Activated T-helper 17 cell treated with anti-CD3 and anti-CD28 coated beads, Interleukin-2, amount 50 U/mL, for 72 hours (primary cell): Measurements from ENCODE around the gene AKAP6. TPM values are rescaled to one million over a fixed set of nuclear protein-coding genes. Genes with fewer than 3 reads are reported as not detected.

Experiments
- ATAC-seq: fragments of 150-1000 bp; cut with Tn5 transposase; replicated peaks from 2 replicates; pipeline ENCODE4 v1.10.0; 2021; ENCODE audit warnings: mild to moderate bottlenecking, moderate library complexity
- H3K27ac Mint-ChIP-seq: one replicate; pipeline ENCODE4 v1.8.0; 2022; ENCODE audit warnings: mixed read lengths
- H3K27me3 Mint-ChIP-seq: one replicate; pipeline ENCODE4 v1.8.0; 2022; ENCODE audit warnings: mixed read lengths
- H3K36me3 Mint-ChIP-seq: one replicate; pipeline ENCODE4 v1.8.0; 2022; ENCODE audit warnings: low read depth, mild to moderate bottlenecking, mixed read lengths
- H3K4me1 Mint-ChIP-seq: one replicate; pipeline ENCODE4 v1.8.0; 2022; ENCODE audit warnings: mixed read lengths
- H3K4me3 Mint-ChIP-seq: one replicate; pipeline ENCODE4 v1.8.0; 2022; ENCODE audit warnings: mild to moderate bottlenecking, mixed read lengths
- H3K9me3 Mint-ChIP-seq: one replicate; pipeline ENCODE4 v1.8.0; 2022; ENCODE audit warnings: mixed read lengths
- total RNA-seq, 2 donors: library from RNA; stranded (reverse); gene quantifications; one replicate each; pipeline ENCODE4 v1.2.3, GENCODE V29; 2022

Gene AKAP6
- total RNA-seq, 2 donors from 2014 or later: 1.1 to 2.1 TPM

DNA sequence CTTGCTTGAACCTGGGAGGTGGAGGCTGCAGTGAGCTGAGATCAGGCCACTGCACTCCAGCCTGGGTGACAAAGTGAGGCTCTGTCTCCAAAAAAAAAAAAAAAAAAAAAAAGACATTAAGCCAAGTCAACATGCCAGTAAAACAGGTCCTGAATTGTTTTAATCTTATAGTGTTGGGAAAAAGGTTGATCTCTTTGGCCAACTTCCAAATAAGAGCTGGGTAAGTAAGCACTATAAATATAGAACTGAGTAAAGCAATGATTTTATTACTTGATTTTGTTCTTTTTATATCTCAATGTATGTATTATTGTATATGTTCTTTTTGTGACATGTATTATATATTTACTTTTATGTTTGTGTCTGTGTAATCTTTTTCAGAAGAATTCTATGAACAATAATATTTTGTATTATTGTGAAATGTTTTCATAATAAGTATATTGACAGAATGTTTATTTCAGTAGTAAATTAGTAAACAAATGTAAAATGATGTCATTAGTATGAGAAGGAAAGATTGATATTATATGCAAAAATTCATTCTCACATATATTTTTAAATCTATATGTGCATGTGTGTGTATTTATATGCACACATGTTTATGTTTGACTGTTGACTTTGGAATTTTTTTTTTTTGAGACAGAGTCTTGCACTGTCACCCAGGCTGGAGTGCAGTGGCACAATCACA lies 9.6 kb upstream of the AKAP6 start:
- Mint-ChIP-seq H3K9me3 (no peaks in the 10 kb centered on the region), H3K27me3 (peaks cover 4% of the 10 kb centered on the region), H3K4me1 (no peaks in the 10 kb centered on the region), H3K4me3 (no peak overlapping the region), H3K36me3 (no peaks in the 10 kb centered on the region), H3K27ac (no peak overlapping the region)
- no peak for ATAC-seq

DNA sequence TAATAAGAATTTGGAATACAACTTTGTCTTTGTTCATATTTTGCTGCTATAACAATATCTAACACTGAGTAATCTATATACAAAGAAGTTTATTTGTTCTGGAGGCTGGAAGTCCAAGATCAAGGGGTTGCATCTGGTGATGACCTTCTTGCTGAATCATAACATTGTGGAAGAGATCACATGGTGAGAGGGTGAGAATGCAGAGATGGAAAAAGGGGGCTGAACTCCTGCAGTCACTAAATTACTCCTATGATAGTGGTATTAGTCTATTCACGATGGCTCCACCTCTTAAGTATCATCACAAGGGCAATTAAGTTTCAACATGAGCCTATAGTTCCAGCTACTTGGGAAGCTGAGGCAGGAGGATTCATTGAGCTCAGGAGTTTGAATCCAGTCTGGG lies 4.5 kb upstream of the AKAP6 start:
- H3K9me3 Mint-ChIP-seq: no peaks in the 10 kb centered on the region
- H3K27me3 Mint-ChIP-seq: no peaks in the 10 kb centered on the region
- H3K36me3 Mint-ChIP-seq: no peaks in the 10 kb centered on the region
- ATAC-seq: no peak
- H3K4me3 Mint-ChIP-seq: no peak overlapping the region
- no peaks in the 10 kb centered on the region for H3K4me1 Mint-ChIP-seq
- no peak overlapping the region for H3K27ac Mint-ChIP-seq

DNA sequence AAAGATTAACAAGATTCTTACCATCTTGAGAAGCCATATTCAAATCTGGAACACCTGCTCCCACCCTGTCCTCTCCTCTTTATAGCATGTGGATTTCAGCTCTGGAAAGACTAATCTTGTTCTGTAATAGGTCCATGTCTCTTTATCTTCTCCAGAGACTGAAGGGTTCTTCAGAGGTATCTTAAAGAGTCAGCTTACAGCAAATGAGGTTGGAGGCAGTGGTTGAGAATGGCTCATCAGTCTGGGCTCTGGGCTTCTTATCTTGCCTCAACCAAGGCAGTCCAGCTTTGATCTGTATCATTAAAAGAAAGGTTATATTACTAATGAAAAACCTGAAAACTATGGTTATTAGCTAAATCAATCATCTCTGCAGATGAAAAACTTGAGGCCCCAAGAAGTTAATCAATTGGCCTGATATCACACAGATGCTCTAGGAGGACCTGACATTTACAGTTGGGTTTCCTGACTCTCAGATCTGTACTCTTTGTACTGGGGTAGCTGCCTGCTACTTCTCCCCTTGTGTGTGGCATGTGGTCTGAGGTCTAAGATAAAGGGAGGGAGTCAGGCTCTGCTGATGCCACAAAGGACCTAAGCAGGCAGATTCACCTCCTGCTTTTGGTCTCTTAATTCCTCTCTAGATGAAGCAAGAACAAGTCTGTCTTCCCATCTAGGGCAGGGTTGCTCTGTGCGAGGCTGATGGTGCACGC lies 1.7 kb upstream of the AKAP6 start:
- H3K27ac Mint-ChIP-seq: no peak overlapping the region
- H3K36me3 Mint-ChIP-seq: no peaks in the 10 kb centered on the region
- H3K4me3 Mint-ChIP-seq: no peak overlapping the region
- H3K9me3 Mint-ChIP-seq: no peaks in the 10 kb centered on the region
- no peaks in the 10 kb centered on the region for H3K27me3 Mint-ChIP-seq
- ATAC-seq: peak; percentile 37
- no peaks in the 10 kb centered on the region for H3K4me1 Mint-ChIP-seq

DNA sequence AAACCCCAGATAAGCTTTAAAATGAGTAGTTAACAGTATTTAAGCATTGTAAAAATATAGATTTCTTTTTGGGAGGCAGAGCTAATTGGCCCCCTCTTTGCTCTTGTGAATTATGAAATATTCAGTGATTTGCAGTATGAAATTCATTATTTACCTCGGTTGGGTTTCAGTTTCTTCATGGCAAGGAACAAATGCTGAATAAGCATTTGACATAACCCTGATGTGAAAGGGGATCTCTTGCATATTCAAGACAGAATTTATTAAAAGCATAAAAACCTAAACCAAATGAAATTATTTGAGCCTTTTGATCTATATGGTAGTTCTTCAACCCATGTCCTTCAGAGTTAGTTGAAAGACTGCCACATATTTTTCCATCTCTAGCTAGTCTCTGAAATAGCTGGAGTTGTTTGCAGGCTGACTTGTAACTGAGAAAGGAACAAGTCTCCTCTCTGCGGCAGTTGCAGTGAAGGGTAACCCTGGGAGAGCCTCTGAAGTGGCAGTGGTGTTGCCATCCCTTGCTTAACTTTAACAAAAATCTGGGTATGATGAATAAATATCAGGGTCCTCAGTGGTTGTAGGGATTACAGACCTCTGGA lies 690 bp downstream of the AKAP6 start:
- Mint-ChIP-seq H3K4me3 (no peak overlapping the region), H3K9me3 (no peaks in the 10 kb centered on the region), H3K36me3 (no peaks in the 10 kb centered on the region), H3K27ac (no peak overlapping the region), H3K4me1 (no peaks in the 10 kb centered on the region), H3K27me3 (no peaks in the 10 kb centered on the region)
- ATAC-seq: no peak

DNA sequence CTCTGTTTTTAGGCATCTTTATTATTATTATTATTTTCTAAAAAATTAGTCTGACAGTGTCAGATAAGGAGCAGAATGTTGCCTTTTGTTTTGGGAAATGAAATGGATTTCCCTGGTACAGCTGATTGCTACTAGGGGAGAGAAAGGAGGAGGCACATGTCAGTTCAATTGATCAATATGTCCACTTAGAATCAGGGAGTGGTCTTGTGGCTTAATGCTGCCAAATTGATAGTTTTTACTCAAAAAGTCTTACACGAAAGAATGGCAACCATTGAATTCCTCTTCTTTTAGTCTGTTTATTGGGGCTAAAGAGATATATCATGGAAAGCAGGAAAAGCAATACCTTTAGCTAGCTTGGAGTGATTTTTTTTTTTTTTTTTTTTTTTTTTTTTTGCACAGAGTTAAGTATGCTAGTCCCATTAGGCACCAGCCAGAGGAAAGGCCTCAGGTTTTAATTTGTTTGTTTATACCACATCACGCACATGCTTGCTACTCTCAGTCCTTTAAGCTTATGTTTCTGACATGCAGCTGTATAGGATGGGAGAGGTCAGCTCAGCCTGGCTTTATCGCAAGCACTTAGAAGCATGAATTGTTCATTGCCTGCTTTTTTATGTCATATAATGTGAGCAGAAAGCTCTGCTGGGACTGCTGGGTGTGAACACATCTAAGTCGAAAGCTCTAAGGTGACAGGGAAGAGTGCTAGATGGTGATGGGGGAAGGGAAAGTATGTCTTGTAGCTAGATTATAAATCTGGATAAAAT lies 1.4 kb downstream of the AKAP6 start:
- H3K4me3 Mint-ChIP-seq: no peak overlapping the region
- H3K27me3 Mint-ChIP-seq: no peaks in the 10 kb centered on the region
- ATAC-seq: no peak
- H3K27ac Mint-ChIP-seq: no peak overlapping the region
- no peaks in the 10 kb centered on the region for H3K36me3 Mint-ChIP-seq
- no peaks in the 10 kb centered on the region for H3K9me3 Mint-ChIP-seq
- no peaks in the 10 kb centered on the region for H3K4me1 Mint-ChIP-seq

DNA sequence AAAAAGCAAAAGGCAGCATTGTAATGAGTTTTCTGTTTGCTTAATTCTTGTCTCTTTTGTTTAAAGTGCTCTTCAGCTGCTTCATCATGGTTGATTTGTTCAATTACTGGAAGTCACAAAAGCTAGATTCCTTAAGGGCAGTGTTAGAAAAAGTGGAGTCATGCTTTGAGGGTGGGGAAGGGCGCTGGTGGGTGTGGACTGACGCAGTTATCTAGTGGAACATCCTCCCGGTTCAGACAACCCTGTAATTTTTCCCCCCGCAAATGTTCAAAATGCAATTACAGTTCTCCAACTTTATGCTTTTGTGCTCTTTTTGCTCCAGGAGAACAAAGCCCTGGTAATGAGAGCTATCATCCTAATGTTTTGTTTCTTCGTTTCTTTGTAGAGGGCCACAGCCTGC lies 2.1 kb downstream of the AKAP6 start:
- no peak overlapping the region for H3K4me3 Mint-ChIP-seq

DNA sequence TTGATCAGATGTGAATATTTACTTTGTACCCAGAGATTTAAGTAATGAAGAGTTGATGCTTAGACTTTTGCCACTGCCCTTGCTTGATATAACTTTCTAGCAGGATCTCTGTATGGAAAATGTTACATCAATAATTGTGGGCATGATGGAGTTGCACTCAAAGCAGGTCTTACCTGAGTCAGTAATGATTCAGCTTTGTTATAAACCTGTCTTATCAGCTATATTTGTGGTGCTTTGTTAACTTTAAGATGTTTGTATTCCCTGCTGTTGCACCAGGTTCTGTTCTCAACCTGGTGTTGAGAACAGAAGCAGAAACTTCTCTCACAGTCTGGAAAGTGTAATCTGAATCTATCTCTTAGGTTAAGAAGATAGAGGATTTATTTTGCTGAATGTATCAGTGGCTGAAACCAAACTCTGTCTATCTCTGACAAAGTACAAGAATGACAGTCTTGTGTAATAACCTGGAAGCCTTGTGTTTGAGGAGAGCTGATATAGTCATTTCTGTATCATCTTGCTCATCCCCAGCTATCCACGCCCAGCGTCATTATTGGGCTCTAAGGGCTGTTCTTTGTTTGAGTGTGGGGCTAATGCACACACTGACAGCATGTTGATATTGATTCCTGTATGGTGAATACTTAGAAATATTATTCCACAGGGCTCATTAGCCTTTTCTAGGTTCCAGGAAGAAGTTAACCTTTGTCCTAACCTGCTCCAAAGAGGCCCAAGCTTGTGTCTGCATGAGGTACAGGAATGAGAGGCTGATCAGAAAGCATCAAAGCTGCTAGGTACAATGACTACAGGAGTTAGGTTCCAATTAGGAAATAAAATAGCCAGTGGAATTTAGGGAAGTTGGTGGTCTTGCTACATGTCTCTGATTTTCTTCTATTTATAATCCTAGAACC lies 3.6 kb downstream of the AKAP6 start:
- Mint-ChIP-seq H3K4me1 (no peaks in the 10 kb centered on the region), H3K9me3 (no peaks in the 10 kb centered on the region), H3K27ac (no peak overlapping the region), H3K27me3 (no peaks in the 10 kb centered on the region), H3K36me3 (no peaks in the 10 kb centered on the region), H3K4me3 (no peak overlapping the region)
- ATAC-seq: peak; percentile 96

More for the DNA sequence above, 2.1 kb downstream of the AKAP6 start:
- H3K36me3 Mint-ChIP-seq: no peaks in the 10 kb centered on the region
- no peak overlapping the region for H3K27ac Mint-ChIP-seq
- ATAC-seq: no peak
- no peaks in the 10 kb centered on the region for H3K27me3 Mint-ChIP-seq
- H3K4me1 Mint-ChIP-seq: no peaks in the 10 kb centered on the region
- no peaks in the 10 kb centered on the region for H3K9me3 Mint-ChIP-seq

DNA sequence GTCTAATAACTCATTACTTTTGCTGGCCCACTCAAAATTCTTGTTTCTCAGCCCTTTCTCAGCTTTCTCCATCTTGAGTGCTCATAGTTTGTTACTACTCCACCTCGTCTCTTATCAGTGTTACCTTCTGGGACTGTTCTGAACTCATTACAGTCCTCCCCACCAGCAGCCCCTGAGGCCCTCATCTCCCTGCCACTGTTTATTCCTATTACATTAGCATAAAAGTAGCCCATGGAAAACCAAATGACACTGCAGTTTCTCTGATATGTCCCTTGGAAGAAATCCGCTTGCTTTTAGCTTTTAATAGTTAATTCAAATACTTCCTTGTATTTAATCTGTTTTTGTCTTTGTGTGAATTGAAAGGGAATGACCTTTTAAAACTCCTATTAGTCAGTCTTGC lies 7.6 kb downstream of the AKAP6 start:
- H3K9me3 Mint-ChIP-seq: no peaks in the 10 kb centered on the region
- H3K27ac Mint-ChIP-seq: no peak overlapping the region
- no peak for ATAC-seq

DNA sequence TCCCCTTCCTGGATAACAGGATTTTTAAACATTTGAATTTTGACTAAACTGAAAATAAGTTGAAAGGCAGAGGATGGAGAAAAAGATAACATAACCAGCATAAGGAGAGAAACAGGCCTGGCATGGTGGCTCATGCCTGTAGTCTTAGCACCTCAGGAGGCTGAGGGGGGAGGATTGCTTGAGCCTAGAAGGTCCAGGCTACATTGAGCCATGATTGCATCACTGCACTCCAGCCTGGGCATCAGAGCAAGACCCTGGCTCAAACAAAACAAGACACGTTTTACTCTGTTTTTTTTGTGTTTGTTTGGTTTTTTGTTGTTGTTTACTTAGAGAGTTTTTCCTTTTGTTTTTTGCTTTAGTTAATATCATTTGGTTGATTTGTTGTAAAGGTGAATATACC lies 8.7 kb downstream of the AKAP6 start:
- no peak for ATAC-seq
- no peaks in the 10 kb centered on the region for H3K4me1 Mint-ChIP-seq
- H3K36me3 Mint-ChIP-seq: no peaks in the 10 kb centered on the region
- peaks cover 5% of the 10 kb centered on the region for H3K27me3 Mint-ChIP-seq
- H3K9me3 Mint-ChIP-seq: no peaks in the 10 kb centered on the region
- no peak overlapping the region for H3K4me3 Mint-ChIP-seq
- no peak overlapping the region for H3K27ac Mint-ChIP-seq

More for the DNA sequence above, 7.6 kb downstream of the AKAP6 start:
- Mint-ChIP-seq H3K4me1 (no peaks in the 10 kb centered on the region), H3K36me3 (no peaks in the 10 kb centered on the region), H3K27me3 (no peaks in the 10 kb centered on the region), H3K4me3 (no peak overlapping the region)

DNA sequence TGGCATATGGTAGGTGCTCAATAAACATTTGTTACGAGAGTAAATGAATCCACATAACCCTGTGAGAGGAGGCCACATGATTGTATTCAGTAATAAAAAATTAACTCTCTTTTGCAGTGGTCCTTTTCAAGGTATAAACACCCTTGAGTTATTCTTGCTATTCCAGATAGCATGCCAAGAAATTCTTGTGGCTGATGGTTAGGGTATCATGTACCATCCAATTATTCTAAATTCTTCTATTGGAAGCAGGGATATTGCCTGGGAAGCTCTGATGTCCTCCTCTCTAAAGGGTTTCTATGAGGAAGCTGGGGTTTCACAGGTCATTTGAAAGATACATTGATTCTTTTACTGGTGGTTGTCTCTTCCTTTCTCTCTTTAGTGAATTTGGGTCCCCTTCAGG lies 10.1 kb downstream of the AKAP6 start:
- Mint-ChIP-seq H3K4me1 (no peaks in the 10 kb centered on the region), H3K27me3 (peaks cover 5% of the 10 kb centered on the region), H3K9me3 (no peaks in the 10 kb centered on the region), H3K36me3 (no peaks in the 10 kb centered on the region), H3K4me3 (no peak overlapping the region), H3K27ac (no peak overlapping the region)
- ATAC-seq: no peak

DNA sequence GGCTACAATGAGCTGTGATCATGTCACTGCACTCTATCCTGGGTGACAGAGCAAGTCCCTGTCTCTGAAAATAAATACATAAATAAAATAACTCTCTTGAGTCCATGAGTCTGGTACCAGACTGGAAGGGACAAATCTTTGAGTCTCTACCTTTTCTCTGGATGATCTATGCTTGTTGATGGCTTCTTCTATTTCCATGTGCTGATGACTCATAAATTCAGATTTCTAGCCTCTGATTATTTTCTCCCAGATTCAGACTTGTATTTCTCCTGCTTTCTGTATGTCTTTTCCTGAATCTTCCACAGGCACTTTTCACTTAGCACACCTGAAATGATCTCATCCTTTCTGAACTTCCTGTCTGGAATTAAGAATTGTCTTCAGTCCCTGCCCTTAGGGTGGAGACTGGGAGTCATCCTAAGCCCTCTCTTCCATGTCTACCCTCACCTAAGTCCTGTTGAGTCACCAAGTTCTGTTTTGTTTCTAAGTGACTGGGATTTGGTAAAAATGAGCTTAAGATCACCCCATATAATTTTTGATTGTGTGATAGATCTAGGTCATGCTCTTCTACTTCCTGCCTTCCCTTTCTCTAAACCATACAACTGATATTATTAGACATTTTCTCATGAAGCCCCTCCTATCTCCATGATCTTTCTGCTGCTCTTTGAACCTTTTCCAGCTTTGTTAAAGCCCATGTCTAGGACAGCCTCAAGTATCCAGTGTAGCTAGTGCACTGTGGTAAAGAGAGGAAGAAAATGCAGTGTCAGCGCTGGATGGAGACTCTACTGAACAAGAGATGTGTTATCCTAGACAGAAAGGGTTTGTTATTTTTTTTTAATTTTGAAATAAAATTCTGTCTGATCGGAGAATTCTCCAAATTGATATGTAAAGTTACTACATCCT lies 13.1 kb downstream of the AKAP6 start:
- Mint-ChIP-seq H3K9me3 (no peaks in the 10 kb centered on the region), H3K36me3 (no peaks in the 10 kb centered on the region), H3K4me3 (no peak overlapping the region), H3K4me1 (no peaks in the 10 kb centered on the region), H3K27me3 (peaks cover 5% of the 10 kb centered on the region), H3K27ac (no peak overlapping the region)
- ATAC-seq: no peak

DNA sequence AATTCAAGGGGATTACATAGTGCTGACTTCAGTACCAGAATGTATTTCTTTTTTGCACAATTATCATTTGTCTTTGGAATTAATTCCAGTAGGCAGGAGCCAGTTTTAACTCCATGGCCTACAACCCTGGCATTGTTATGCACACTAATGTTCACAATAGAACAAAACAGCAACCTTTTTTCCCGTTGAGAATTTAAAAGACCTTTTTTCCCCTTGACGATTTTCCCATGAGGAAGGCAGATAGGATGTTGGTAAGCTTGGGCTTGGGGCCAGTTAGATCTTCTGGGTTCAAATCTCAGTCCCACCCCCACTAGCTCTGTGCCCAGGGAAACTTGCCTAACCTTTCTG lies 13.7 kb downstream of the AKAP6 start:
- Mint-ChIP-seq H3K27ac (no peak overlapping the region), H3K4me1 (no peaks in the 10 kb centered on the region), H3K27me3 (peaks cover 5% of the 10 kb centered on the region), H3K4me3 (no peak overlapping the region), H3K9me3 (no peaks in the 10 kb centered on the region), H3K36me3 (no peaks in the 10 kb centered on the region)
- ATAC-seq: no peak

DNA sequence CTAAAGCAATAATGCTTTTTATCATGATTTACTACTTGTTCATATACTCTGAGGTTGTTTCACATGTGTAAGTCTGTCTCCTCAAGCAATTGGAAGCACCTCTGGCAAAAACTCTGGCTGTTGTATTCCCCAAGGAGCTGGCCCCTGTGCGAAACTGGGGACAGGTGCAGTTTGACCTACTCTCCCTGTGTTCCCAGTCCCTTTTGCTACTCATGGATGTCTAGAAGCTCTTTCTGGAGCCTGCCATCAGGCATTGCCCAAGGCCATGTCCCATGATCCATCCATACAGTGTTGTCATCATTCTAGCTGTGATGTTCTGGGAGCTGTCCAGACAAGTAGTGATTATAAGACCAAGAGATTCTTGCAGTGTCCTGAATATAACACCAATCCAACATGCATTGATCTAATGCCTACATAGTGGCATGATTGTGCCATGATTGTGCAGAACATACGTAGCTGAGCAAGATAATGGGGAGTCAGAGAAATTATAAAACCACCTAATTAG lies 14.9 kb downstream of the AKAP6 start:
- H3K27ac Mint-ChIP-seq: no peak overlapping the region
- H3K4me3 Mint-ChIP-seq: no peak overlapping the region
- no peak for ATAC-seq
- H3K9me3 Mint-ChIP-seq: no peaks in the 10 kb centered on the region
- no peaks in the 10 kb centered on the region for H3K4me1 Mint-ChIP-seq
- H3K36me3 Mint-ChIP-seq: no peaks in the 10 kb centered on the region
- peaks cover 5% of the 10 kb centered on the region for H3K27me3 Mint-ChIP-seq
